H1 (cell line): Measurements from ENCODE around the gene DAP. TPM values are rescaled to one million over a fixed set of nuclear protein-coding genes. Genes with fewer than 3 reads are reported as not detected.

Experiments used
- CTCF ChIA-PET: fragments of 300-600 bp; sonication (Branson Sonifier 250); formaldehyde crosslinking; loops from one replicate; lab custom pipeline; 2021; ENCODE audit not compliant: partially characterized antibody; lab: Charles Lee
- POLR2A ChIA-PET: fragments of 300-600 bp; sonication (Branson Sonifier 250); formaldehyde crosslinking; loops from one replicate; lab custom pipeline; 2021; ENCODE audit warnings: inconsistent platforms; ENCODE audit not compliant: partially characterized antibody; lab: Charles Lee
- DNase-seq, 2 experiments: peaks; one replicate each; pipeline versions ENCODE4 v3.0.0 to v3.0.0-alpha.2; 2010 to 2022; ENCODE audit warnings: low spot score in 2 of 2, low read depth in 1 of 2, mixed read lengths in 1 of 2
- FAIRE-seq: peaks from 2 replicates; lab custom pipeline; 2011; peaks lifted over from hg19 to GRCh38; lab: Jason Lieb, UNC
- H2AFZ ChIP-seq: 2 replicates; pipeline ENCODE4 v1.8.1; 2012; ENCODE audit warnings: low read length, inconsistent platforms
- H2AK5ac ChIP-seq: 2 replicates; pipeline ENCODE4 v1.6.1; 2013; ENCODE audit warnings: low read depth, low read length
- H2BK120ac ChIP-seq: replicated peaks from 2 replicates; pipeline ENCODE3; 2013; ENCODE audit warnings: low read depth, low read length, inconsistent platforms
- H2BK12ac ChIP-seq: 2 replicates; pipeline ENCODE4 v1.6.1; 2013; ENCODE audit warnings: low read depth, low read length
- H2BK15ac ChIP-seq: 2 replicates; pipeline ENCODE4 v1.6.1; 2013; ENCODE audit warnings: low read length
- H2BK20ac ChIP-seq: 2 replicates; pipeline ENCODE4 v1.6.1; 2013; ENCODE audit warnings: low read length
- H2BK5ac ChIP-seq: 2 replicates; pipeline ENCODE4 v1.6.1; 2013; ENCODE audit warnings: low read depth, low read length
- H3K14ac ChIP-seq: 2 replicates; pipeline ENCODE4 v1.6.1; 2013; ENCODE audit warnings: inconsistent platforms; ENCODE audit not compliant: insufficient read length
- H3K18ac ChIP-seq: 2 replicates; pipeline ENCODE4 v1.6.1; 2013; ENCODE audit warnings: low read length; ENCODE audit errors: extremely low read depth
- H3K23ac ChIP-seq: 2 replicates; pipeline ENCODE4 v1.6.1; 2013; ENCODE audit warnings: inconsistent platforms; ENCODE audit not compliant: insufficient read length
- H3K23me2 ChIP-seq: 2 replicates; pipeline ENCODE4 v1.6.1; 2013; ENCODE audit warnings: low read depth, low read length
- H3K27ac ChIP-seq: 2 replicates; pipeline ENCODE4 v1.6.1; 2011; ENCODE audit warnings: low read depth, low read length, inconsistent platforms
- H3K27me3 ChIP-seq, 4 experiments: replicated peaks in 1 of 4; 1 replicate in 1 of 4; 2 replicates in 3 of 4; pipeline versions ENCODE4 v1.6.1 to v1.8.1; 2011 to 2013; ENCODE audit warnings: low read length in 3 of 4, mild to moderate bottlenecking in 3 of 4, inconsistent platforms in 2 of 4, mixed read lengths in 2 of 4, moderate library complexity in 1 of 4; ENCODE audit not compliant: control insufficient read depth in 3 of 4, insufficient read depth in 3 of 4; ENCODE audit errors: extremely low read depth in 1 of 4
- H3K36me3 ChIP-seq, 4 experiments: 2 replicates each; pipeline versions ENCODE4 v1.6.1 to v1.8.1; 2011 to 2013; ENCODE audit warnings: mild to moderate bottlenecking in 4 of 4, low read length in 3 of 4, moderate library complexity in 2 of 4, control low read depth in 1 of 4, inconsistent platforms in 1 of 4; ENCODE audit not compliant: insufficient read depth in 4 of 4, control insufficient read depth in 2 of 4
- H3K4ac ChIP-seq: replicated peaks from 2 replicates; pipeline ENCODE3; 2013; ENCODE audit warnings: low read length, low read depth, mixed read lengths, inconsistent platforms; ENCODE audit not compliant: insufficient read length
- H3K4me1 ChIP-seq, 4 experiments: replicated peaks in 1 of 4; 1 replicate in 1 of 4; 2 replicates in 3 of 4; pipeline versions ENCODE4 v1.6.1 to v1.8.1; 2011 to 2013; ENCODE audit warnings: low read length in 3 of 4, inconsistent platforms in 2 of 4, mixed read lengths in 1 of 4; ENCODE audit not compliant: insufficient read depth in 4 of 4, control insufficient read depth in 3 of 4
- H3K4me2 ChIP-seq, 2 experiments: 2 replicates each; pipeline versions ENCODE4 v1.6.1 to v1.8.1; 2011 to 2013; ENCODE audit warnings: low read depth in 2 of 2, low read length in 2 of 2, control low read depth in 1 of 2, inconsistent platforms in 1 of 2, mild to moderate bottlenecking in 1 of 2; ENCODE audit not compliant: insufficient read depth in 1 of 2
- H3K4me3 ChIP-seq, 4 experiments: fragments of 200-600, 300-600 bp in 1 of 4; sonication (generic), shearing (Covaris generic), sonication (Bioruptor Twin) in 1 of 4; 2 replicates each; pipeline versions ENCODE4 v1.5.1 to v1.8.1; 2011 to 2016; ENCODE audit warnings: low read length in 4 of 4, low read depth in 3 of 4, control low read depth in 2 of 4, inconsistent platforms in 2 of 4, mild to moderate bottlenecking in 2 of 4, mixed read lengths in 1 of 4, moderate library complexity in 1 of 4; ENCODE audit not compliant: insufficient read depth in 2 of 4; ENCODE audit errors: extremely low read depth in 1 of 4
- H3K56ac ChIP-seq: replicated peaks from 2 replicates; pipeline ENCODE3; 2013; ENCODE audit warnings: low read depth, mild to moderate bottlenecking, mixed read lengths, low read length, inconsistent platforms; ENCODE audit not compliant: insufficient read length
- H3K79me1 ChIP-seq: 2 replicates; pipeline ENCODE4 v1.6.1; 2013; ENCODE audit warnings: low read depth, low read length, control low read depth
- H3K79me2 ChIP-seq, 2 experiments: 2 replicates each; pipeline versions ENCODE4 v1.6.1 to v1.8.1; 2012 to 2013; ENCODE audit warnings: low read length in 2 of 2, mild to moderate bottlenecking in 2 of 2, inconsistent platforms in 1 of 2; ENCODE audit not compliant: insufficient read depth in 2 of 2, control insufficient read depth in 1 of 2
- H3K9ac ChIP-seq, 4 experiments: replicated peaks in 1 of 4; 1 replicate in 1 of 4; 2 replicates in 3 of 4; pipeline versions ENCODE4 v1.6.1 to v1.8.1; 2011 to 2013; ENCODE audit warnings: low read depth in 3 of 4, low read length in 3 of 4, control low read depth in 2 of 4, mild to moderate bottlenecking in 2 of 4, moderate library complexity in 2 of 4, inconsistent platforms in 1 of 4; ENCODE audit errors: extremely low read depth in 1 of 4
- H3K9me3 ChIP-seq, 2 experiments: 2 replicates each; pipeline versions ENCODE4 v1.6.1 to v1.8.1; 2012 to 2013; ENCODE audit warnings: mild to moderate bottlenecking in 2 of 2, moderate library complexity in 2 of 2, control low read depth in 1 of 2, inconsistent platforms in 1 of 2, low read depth in 1 of 2, low read length in 1 of 2, mixed read lengths in 1 of 2; ENCODE audit not compliant: insufficient read depth in 2 of 2
- H4K20me1 ChIP-seq, 2 experiments: replicated peaks in 1 of 2; 2 replicates each; pipeline versions ENCODE3 to v1.8.1; 2011 to 2013; ENCODE audit warnings: inconsistent platforms in 2 of 2, low read length in 2 of 2, mild to moderate bottlenecking in 1 of 2; ENCODE audit not compliant: insufficient read depth in 2 of 2, control insufficient read depth in 1 of 2
- H4K5ac ChIP-seq: 2 replicates; pipeline ENCODE4 v1.6.1; 2013; ENCODE audit warnings: low read length, low read depth, mixed read lengths, inconsistent platforms; ENCODE audit not compliant: insufficient read length
- H4K8ac ChIP-seq: 2 replicates; pipeline ENCODE4 v1.8.0; 2013; ENCODE audit warnings: mild to moderate bottlenecking, moderate library complexity, low read length, inconsistent platforms; ENCODE audit not compliant: insufficient read depth; ENCODE audit errors: extremely low read depth
- H4K91ac ChIP-seq: replicated peaks from 2 replicates; pipeline ENCODE3; 2013; ENCODE audit warnings: low read length, mixed read lengths, inconsistent platforms; ENCODE audit not compliant: insufficient read length
- ASH2L ChIP-seq: fragments of 200-600, 300-600 bp; sonication (generic); IDR thresholded peaks from one replicate; pipeline ENCODE4 v1.7.1; 2017; ENCODE audit warnings: low read length
- BACH1 ChIP-seq: IDR thresholded peaks from 2 replicates; pipeline ENCODE4 v1.6.1; 2012; ENCODE audit warnings: low read length, improper control_type of control experiment
- CTBP2 ChIP-seq: IDR thresholded peaks from 2 replicates; pipeline ENCODE4 v1.7.0; 2011; ENCODE audit warnings: borderline replicate concordance, mild to moderate bottlenecking, moderate library complexity, mixed read lengths, low read length; ENCODE audit not compliant: insufficient read depth, insufficient read length
- GTF2F1 ChIP-seq: IDR thresholded peaks from 2 replicates; pipeline ENCODE4 v1.6.1; 2012; ENCODE audit warnings: low read depth, low read length, improper control_type of control experiment, borderline replicate concordance
- HDAC2 ChIP-seq, 2 experiments: fragments of 300-600 bp in 1 of 2; sonication (generic) in 1 of 2; IDR thresholded peaks; 2 replicates each; pipeline ENCODE4 v1.6.1; 2011 to 2012; ENCODE audit warnings: low read depth in 2 of 2, low read length in 2 of 2, mild to moderate bottlenecking in 2 of 2, moderate library complexity in 2 of 2, borderline replicate concordance in 1 of 2, inconsistent platforms in 1 of 2
- JUN ChIP-seq: IDR thresholded peaks from 2 replicates; pipeline ENCODE4 v1.6.1; 2011; ENCODE audit warnings: low read depth, mild to moderate bottlenecking, improper control_type of control experiment, low read length
- SUZ12 ChIP-seq: fragments of 200-600 bp; sonication (generic); IDR thresholded peaks from 2 replicates; pipeline ENCODE4 v1.6.1; 2012; ENCODE audit warnings: mild to moderate bottlenecking, inconsistent platforms, low read length, moderate library complexity, mixed read lengths
- WGBS, 2 experiments: shearing (Covaris generic) in 1 of 2; methylation state at CpG; one replicate each; pipeline versions ENCODE4 v1.1.6 to v1.1.7; 2013 to 2015; ENCODE audit warnings: low lambda C conversion rate in 2 of 2, mixed read lengths in 2 of 2, inconsistent platforms in 1 of 2, low coverage in 1 of 2, missing lambda C conversion rate in 1 of 2; ENCODE audit not compliant: insufficient replicate concordance in 2 of 2, insufficient coverage in 1 of 2, insufficient read length in 1 of 2; ENCODE audit errors: extremely low coverage in 1 of 2, missing lambda C conversion rate in 1 of 2; 5-methylcytosine and 5-hydroxymethylcytosine counted together
- polyA plus RNA-seq, 7 experiments: library from polyadenylated mRNA; depleted of rRNA in 3 of 7; stranded (reverse) in 5 of 7; unstranded in 2 of 7; fragments of >200 nt in 5 of 7; fragments of 200-250 nt in 2 of 7; gene quantifications; 1 replicate in 5 of 7; 2 replicates in 1 of 7; 4 replicates in 1 of 7; pipeline versions ENCODE4 v1.2.1 to v1.2.3, GENCODE V29; 2011 to 2013; ENCODE audit warnings: missing spikeins in 2 of 7, mixed read lengths in 2 of 7
- total RNA-seq: library from RNA; stranded (reverse); fragmentation: NEBNext Ultra II Directional; extraction: Animal tissue kit (Norgen Biotek cat#: 25700); gene quantifications from 2 replicates; pipeline ENCODE4 v1.2.1, GENCODE V29; 2021
- TF ChIP-seq, protein P1 (sequence below): IDR thresholded peaks from 2 replicates; pipeline ENCODE4 v1.6.1; 2011; ENCODE audit warnings: low read length, improper control_type of control experiment
- TF ChIP-seq, protein P2 (sequence below): IDR thresholded peaks from 2 replicates; pipeline ENCODE4 v1.6.1; 2012; ENCODE audit warnings: inconsistent platforms
- TF ChIP-seq, protein P3 (sequence below): IDR thresholded peaks from 2 replicates; pipeline ENCODE4 v1.6.1; 2012; ENCODE audit warnings: inconsistent platforms

DAP gene
- total and polyA plus RNA-seq, 2 of the 8 experiments (the other 6 are each of a cell fraction or from before 2014, with no cell fraction given): 26.2 to 44.4 TPM

DNA sequence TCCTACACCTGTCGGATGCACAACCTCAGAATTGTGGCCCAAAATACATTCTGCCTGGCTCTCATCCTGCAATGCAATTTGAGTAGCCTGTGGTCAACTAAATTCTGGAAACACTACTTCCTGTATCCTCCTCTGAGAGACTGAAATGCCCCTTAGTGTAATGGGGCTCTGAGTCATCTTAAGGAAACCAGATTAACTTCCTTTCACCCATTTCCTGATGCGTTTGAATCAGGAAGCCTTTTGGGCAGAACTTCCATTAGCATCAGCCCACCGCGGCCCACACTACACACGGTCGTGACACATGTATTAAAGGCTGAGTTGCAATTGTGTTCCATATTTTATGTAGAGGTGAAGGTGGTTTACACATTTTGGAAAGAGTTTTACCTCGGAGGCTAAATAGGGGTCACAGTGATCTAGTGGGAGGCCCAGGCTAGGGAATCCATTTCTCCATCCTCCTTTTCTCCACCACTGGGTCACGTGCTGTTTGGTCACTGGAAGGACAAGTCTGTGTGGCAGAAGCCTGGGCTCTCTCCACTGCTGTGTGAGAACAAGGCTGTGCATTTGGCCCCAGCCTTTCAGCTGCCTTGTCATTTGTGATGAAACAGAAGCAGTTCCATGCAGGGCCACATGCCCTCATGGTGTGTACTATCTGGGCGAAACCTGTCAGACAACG is 55.9 kb downstream of the DAP start:
- Histone ChIP-seq H4K8ac (no peak overlapping the region), H2BK15ac (no peak overlapping the region), H3K4me1 (peaks cover 3 to 21% (median 13%) of the 10 kb centered on the region in 4 experiments), H3K23ac (no peak overlapping the region), H3K27ac (no peak overlapping the region), H3K18ac (no peak overlapping the region), H3K9ac (peak overlapping the region in 1 of 4 experiments; percentile 37; a peak in 1 of 7 replicates), H3K9me3 (no peaks in the 10 kb centered on the region), H3K23me2 (peaks cover 3% of the 10 kb centered on the region; the same call in 1 of the 2 replicates), H3K4me2 (no peak overlapping the region), H3K79me1 (peaks cover 4% of the 10 kb centered on the region; the same call in 1 of the 2 replicates), H2BK120ac (no peak overlapping the region), H2BK5ac (no peak overlapping the region), H3K36me3 (no peaks in the 10 kb centered on the region), H3K4me3 (no peak overlapping the region), H4K91ac (no peak overlapping the region), H2AK5ac (no peak overlapping the region), H4K5ac (no peak overlapping the region), H4K20me1 (peaks cover 1 to 9% of the 10 kb centered on the region in 2 experiments), H3K4ac (no peak overlapping the region), H3K14ac (no peak overlapping the region), H2BK20ac (no peak overlapping the region), H2BK12ac (no peak overlapping the region), H3K56ac (no peak overlapping the region), H3K27me3 (no peaks in the 10 kb centered on the region), H3K79me2 (no peaks in the 10 kb centered on the region), H2AFZ (no peak overlapping the region)
- CTCF ChIA-PET: interaction anchor here (0.7 to 4.3 kb wide), 5 partner anchors 11 to 283 kb away, joined by 3 to 22 read pairs (median 3); no protein-coding TSS in a partner anchor
- no peak for FAIRE-seq
- WGBS, 2 experiments: 91% methylated on average over 10 of the region's 10 CpGs; no CpG with 5 or more reads in 1 of the 2 experiments
- POLR2A ChIA-PET: interaction anchor here (2.4 kb wide), 1 partner anchor 56 kb away, joined by 7 read pairs; the partner anchor contains the start of gene DAP
- no peak for DNase-seq
- TF ChIP-seq, protein P1, sequence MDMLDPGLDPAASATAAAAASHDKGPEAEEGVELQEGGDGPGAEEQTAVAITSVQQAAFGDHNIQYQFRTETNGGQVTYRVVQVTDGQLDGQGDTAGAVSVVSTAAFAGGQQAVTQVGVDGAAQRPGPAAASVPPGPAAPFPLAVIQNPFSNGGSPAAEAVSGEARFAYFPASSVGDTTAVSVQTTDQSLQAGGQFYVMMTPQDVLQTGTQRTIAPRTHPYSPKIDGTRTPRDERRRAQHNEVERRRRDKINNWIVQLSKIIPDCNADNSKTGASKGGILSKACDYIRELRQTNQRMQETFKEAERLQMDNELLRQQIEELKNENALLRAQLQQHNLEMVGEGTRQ: no peak
- TF ChIP-seq, protein P2, sequence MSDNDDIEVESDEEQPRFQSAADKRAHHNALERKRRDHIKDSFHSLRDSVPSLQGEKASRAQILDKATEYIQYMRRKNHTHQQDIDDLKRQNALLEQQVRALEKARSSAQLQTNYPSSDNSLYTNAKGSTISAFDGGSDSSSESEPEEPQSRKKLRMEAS: no peak
- TF ChIP-seq CTBP2: no peak
- TF ChIP-seq SUZ12: no peak
- no peak for TF ChIP-seq HDAC2 (IDR thresholded peaks at IDR 0.05; ENCODE audit: borderline replicate concordance in 1 of 2, low read depth in 2 of 2, low read length in 2 of 2)
- TF ChIP-seq ASH2L: no peak
- TF ChIP-seq, protein P3, sequence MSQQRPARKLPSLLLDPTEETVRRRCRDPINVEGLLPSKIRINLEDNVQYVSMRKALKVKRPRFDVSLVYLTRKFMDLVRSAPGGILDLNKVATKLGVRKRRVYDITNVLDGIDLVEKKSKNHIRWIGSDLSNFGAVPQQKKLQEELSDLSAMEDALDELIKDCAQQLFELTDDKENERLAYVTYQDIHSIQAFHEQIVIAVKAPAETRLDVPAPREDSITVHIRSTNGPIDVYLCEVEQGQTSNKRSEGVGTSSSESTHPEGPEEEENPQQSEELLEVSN: no peak
- TF ChIP-seq JUN: no peak
- no peak for TF ChIP-seq GTF2F1
- TF ChIP-seq BACH1: no peak
